Endothelial cell of umbilical vein (primary cell): Measurements from ENCODE around the gene RHBDD3. TPM values are rescaled to one million over a fixed set of nuclear protein-coding genes. Genes with fewer than 3 reads are reported as not detected.

Source experiments
- BruUV-seq: library from RNA; stranded (reverse); fragments of 400-500 nt; replicated peaks from 2 replicates; lab custom pipeline; 2021; lab: Mats Ljungman, UMichigan
- CTCF ChIA-PET: fragments of 300-600, 350-600 bp; sonication (Branson Sonifier 250); formaldehyde crosslinking; loops from one replicate; lab custom pipeline; 2021; ENCODE audit warnings: antibody characterized with exemption, inconsistent platforms; lab: Charles Lee
- POLR2A ChIA-PET: fragments of 300-600, 350-600 bp; sonication (Branson Sonifier 250); formaldehyde crosslinking; loops from one replicate; lab custom pipeline; 2021; ENCODE audit warnings: antibody characterized with exemption, inconsistent platforms; lab: Charles Lee
- DNase-seq: peaks from one replicate; pipeline ENCODE4 v3.0.0-alpha.2; 2011; ENCODE audit warnings: low read depth, low spot score
- FAIRE-seq: peaks from 2 replicates; lab custom pipeline; 2011; peaks lifted over from hg19 to GRCh38; lab: Jason Lieb, UNC
- H2AFZ ChIP-seq: 2 replicates; pipeline ENCODE4 v1.6.0; 2012; ENCODE audit warnings: low read depth, low read length, control low read depth, inconsistent platforms
- H3K27ac ChIP-seq: 2 replicates; pipeline ENCODE4 v1.5.1; 2011; ENCODE audit warnings: low read depth, mild to moderate bottlenecking, control low read depth, low read length, moderate library complexity; ENCODE audit not compliant: insufficient read depth
- H3K27me3 ChIP-seq, 2 experiments: 2 replicates each; pipeline versions ENCODE4 v1.6.0 to v1.6.1; 2011; ENCODE audit warnings: low read length in 2 of 2, mixed read lengths in 1 of 2; ENCODE audit not compliant: control insufficient read depth in 2 of 2, insufficient read depth in 2 of 2
- H3K36me3 ChIP-seq, 2 experiments: 2 replicates in 1 of 2; 3 replicates in 1 of 2; pipeline ENCODE4 v1.5.1; 2011; ENCODE audit warnings: low read length in 2 of 2, mild to moderate bottlenecking in 1 of 2, moderate library complexity in 1 of 2; ENCODE audit not compliant: control insufficient read depth in 2 of 2, insufficient read depth in 2 of 2; ENCODE audit errors: extremely low read depth in 1 of 2
- H3K4me1 ChIP-seq: 3 replicates; pipeline ENCODE4 v1.5.1; 2011; ENCODE audit warnings: mild to moderate bottlenecking, low read length; ENCODE audit not compliant: control insufficient read depth, insufficient read depth; ENCODE audit errors: extremely low read depth
- H3K4me2 ChIP-seq: 2 replicates; pipeline ENCODE4 v1.6.1; 2011; ENCODE audit warnings: low read length, control low read depth, mixed read lengths; ENCODE audit not compliant: insufficient read depth
- H3K4me3 ChIP-seq, 3 experiments: fragments of 200-600 bp in 1 of 3; sonication (generic), shearing (Covaris generic) in 1 of 3; replicated peaks in 1 of 3; 2 replicates each; pipeline ENCODE4 v1.5.1; 2011 to 2016; ENCODE audit warnings: control low read depth in 3 of 3, low read length in 3 of 3, mild to moderate bottlenecking in 2 of 3, inconsistent platforms in 1 of 3, low read depth in 1 of 3, moderate library complexity in 1 of 3; ENCODE audit not compliant: insufficient read depth in 1 of 3
- H3K79me2 ChIP-seq: 2 replicates; pipeline ENCODE4 v1.6.0; 2012; ENCODE audit warnings: low read length, inconsistent platforms; ENCODE audit not compliant: control insufficient read depth, insufficient read depth
- H3K9ac ChIP-seq: replicated peaks from 2 replicates; pipeline ENCODE3; 2011; ENCODE audit warnings: low read length, control low read depth; ENCODE audit not compliant: insufficient read depth; ENCODE audit errors: extremely low read depth
- H3K9me1 ChIP-seq: replicated peaks from 3 replicates; pipeline ENCODE4 v1.6.0; 2011; ENCODE audit warnings: mild to moderate bottlenecking, low read length; ENCODE audit not compliant: control insufficient read depth, insufficient read depth; ENCODE audit errors: extremely low read depth
- H3K9me3 ChIP-seq: replicated peaks from 2 replicates; pipeline ENCODE4 v1.5.1; 2012; ENCODE audit warnings: low read length, inconsistent platforms; ENCODE audit not compliant: control insufficient read depth, insufficient read depth
- H4K20me1 ChIP-seq: replicated peaks from 2 replicates; pipeline ENCODE3; 2011; ENCODE audit warnings: mild to moderate bottlenecking, low read length; ENCODE audit not compliant: control insufficient read depth, insufficient read depth; ENCODE audit errors: extremely low read depth
- EZH2 ChIP-seq: IDR thresholded peaks from 2 replicates; pipeline ENCODE4 v1.6.1; 2012; ENCODE audit warnings: borderline replicate concordance, low read depth, mild to moderate bottlenecking, moderate library complexity, low read length, inconsistent platforms; ENCODE audit not compliant: severe bottlenecking
- FOS ChIP-seq: IDR thresholded peaks from 2 replicates; pipeline ENCODE4 v1.6.1; 2011; ENCODE audit warnings: mild to moderate bottlenecking, low read length, moderate library complexity, borderline replicate concordance; ENCODE audit not compliant: insufficient read depth
- GATA2 ChIP-seq: IDR thresholded peaks from 2 replicates; pipeline ENCODE4 v1.7.0; 2011; ENCODE audit warnings: low read depth, mild to moderate bottlenecking, moderate library complexity, mixed read lengths, low read length; ENCODE audit not compliant: insufficient read length, insufficient read depth
- MAX ChIP-seq: IDR thresholded peaks from 2 replicates; pipeline ENCODE4 v1.6.1; 2011; ENCODE audit not compliant: insufficient read depth, insufficient read length
- POLR2A ChIP-seq: IDR thresholded peaks from 2 replicates; pipeline ENCODE4 v1.6.1; 2012; ENCODE audit warnings: low read depth, mild to moderate bottlenecking, control low read depth, low read length
- POLR2AphosphoS5 ChIP-seq: IDR thresholded peaks from 2 replicates; pipeline ENCODE4 v1.6.1; 2012; ENCODE audit warnings: low read depth, mild to moderate bottlenecking, control low read depth, low read length, moderate library complexity; ENCODE audit not compliant: insufficient read depth
- dilution Hi-C: fragments of 300-500 bp; cut with MboI; formaldehyde crosslinking; loops from one replicate; pipeline ENCODE4 v1.15.0; 2019; ENCODE audit warnings: low sequenced_read_pairs; ENCODE audit not compliant: extremely low pct_ligation_motif_present
- intact Hi-C: fragments of 100-400 bp; cut with micrococcal nuclease; formaldehyde crosslinking; loops from one replicate; pipeline ENCODE4 v1.10.0; 2022
- polyA plus RNA-seq, 4 experiments: library from polyadenylated mRNA; depleted of rRNA in 3 of 4; stranded (reverse) in 3 of 4; unstranded in 1 of 4; fragments of >200 nt; gene quantifications; 2 replicates each; pipeline versions ENCODE4 v1.2.1 to v1.2.3, GENCODE V29; 2011 to 2012; ENCODE audit warnings: missing spikeins in 1 of 4
- total RNA-seq: library from RNA; stranded (reverse); gene quantifications from 2 replicates; pipeline ENCODE4 v1.2.3, GENCODE V29; 2021
- TF ChIP-seq, protein P1 (sequence below), 2 donors: IDR thresholded peaks; 1 replicate in 1 of 2; 2 replicates in 1 of 2; pipeline ENCODE4 v1.5.1; 2011; ENCODE audit warnings: low read length in 2 of 2, mild to moderate bottlenecking in 2 of 2, moderate library complexity in 2 of 2, control low read depth in 1 of 2, inconsistent platforms in 1 of 2, low read depth in 1 of 2; ENCODE audit not compliant: insufficient read depth in 1 of 2; ENCODE audit errors: extremely low read depth in 1 of 2

The RHBDD3 gene
- total and polyA plus RNA-seq, 2 donors (not counting 3 experiments of a cell fraction or from before 2014, with no cell fraction given): 31.3 to 37.2 TPM

DNA sequence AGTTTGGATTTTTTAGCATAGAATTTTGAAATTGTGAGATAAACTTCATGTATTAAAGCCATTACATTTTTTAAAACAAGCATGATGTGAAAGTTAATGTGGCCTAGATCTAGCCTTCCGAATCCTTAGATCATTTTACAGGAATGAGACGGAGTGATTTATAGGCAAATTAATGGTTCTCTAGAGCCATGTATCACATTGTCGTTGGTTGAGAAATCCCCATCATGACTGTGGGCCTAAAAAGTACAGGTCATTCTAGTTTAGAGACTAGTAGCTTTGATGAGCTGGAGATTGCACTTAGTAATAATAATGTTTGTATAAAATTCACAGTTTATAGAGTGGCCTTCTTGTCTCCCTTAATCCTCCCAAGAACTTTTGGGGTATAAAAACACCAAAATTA, 7.4 kb upstream of the RHBDD3 start:
- Histone ChIP-seq H3K36me3 (peaks cover 32 to 62% of the 10 kb centered on the region in 2 experiments), H3K9me3 (no peaks in the 10 kb centered on the region), H3K9ac (no peak overlapping the region), H3K27me3 (no peaks in the 10 kb centered on the region), H3K9me1 (no peaks in the 10 kb centered on the region), H3K4me1 (peaks cover 17% of the 10 kb centered on the region), H3K79me2 (peaks cover 99% of the 10 kb centered on the region), H2AFZ (no peak overlapping the region), H3K4me2 (no peak overlapping the region), H4K20me1 (peaks cover 26% of the 10 kb centered on the region), H3K4me3 (no peak overlapping the region), H3K27ac (no peak overlapping the region)
- dilution Hi-C loops (no loop called here), intact Hi-C loops (no loop called here)
- no TSS peak for BruUV-seq
- DNase-seq (no peak), FAIRE-seq (no peak)
- TF ChIP-seq POLR2A (peak; percentile 20), POLR2AphosphoS5 (no peak), GATA2 (no peak)
- TF ChIP-seq, protein P1, sequence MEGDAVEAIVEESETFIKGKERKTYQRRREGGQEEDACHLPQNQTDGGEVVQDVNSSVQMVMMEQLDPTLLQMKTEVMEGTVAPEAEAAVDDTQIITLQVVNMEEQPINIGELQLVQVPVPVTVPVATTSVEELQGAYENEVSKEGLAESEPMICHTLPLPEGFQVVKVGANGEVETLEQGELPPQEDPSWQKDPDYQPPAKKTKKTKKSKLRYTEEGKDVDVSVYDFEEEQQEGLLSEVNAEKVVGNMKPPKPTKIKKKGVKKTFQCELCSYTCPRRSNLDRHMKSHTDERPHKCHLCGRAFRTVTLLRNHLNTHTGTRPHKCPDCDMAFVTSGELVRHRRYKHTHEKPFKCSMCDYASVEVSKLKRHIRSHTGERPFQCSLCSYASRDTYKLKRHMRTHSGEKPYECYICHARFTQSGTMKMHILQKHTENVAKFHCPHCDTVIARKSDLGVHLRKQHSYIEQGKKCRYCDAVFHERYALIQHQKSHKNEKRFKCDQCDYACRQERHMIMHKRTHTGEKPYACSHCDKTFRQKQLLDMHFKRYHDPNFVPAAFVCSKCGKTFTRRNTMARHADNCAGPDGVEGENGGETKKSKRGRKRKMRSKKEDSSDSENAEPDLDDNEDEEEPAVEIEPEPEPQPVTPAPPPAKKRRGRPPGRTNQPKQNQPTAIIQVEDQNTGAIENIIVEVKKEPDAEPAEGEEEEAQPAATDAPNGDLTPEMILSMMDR (IDR thresholded peaks at IDR 0.05; ENCODE audit: extremely low read depth in 1 of 2, insufficient read depth in 1 of 2, low read depth in 1 of 2, low read length in 2 of 2): no peak
- ChIA-PET CTCF (no interaction called here), POLR2A (interaction anchor here (0.7 kb wide), 1 partner anchor 29 kb away, joined by 5 read pairs; no protein-coding TSS in a partner anchor)

- CTCF ChIA-PET: no interaction called here
- peaks cover 16 to 54% of the 10 kb centered on the region in 2 experiments for H3K36me3 ChIP-seq
- intact Hi-C loops: no loop called here
- H3K4me1 ChIP-seq: peaks cover 24% of the 10 kb centered on the region
- dilution Hi-C loops: no loop called here
- H2AFZ ChIP-seq: no peak overlapping the region
- H4K20me1 ChIP-seq: peaks cover 23% of the 10 kb centered on the region
- no peaks in the 10 kb centered on the region for H3K27me3 ChIP-seq
- H3K27ac ChIP-seq: no peak overlapping the region
- H3K79me2 ChIP-seq: peaks cover 96% of the 10 kb centered on the region
- no peak for TF ChIP-seq GATA2
- TF ChIP-seq POLR2A: no peak
- TF ChIP-seq MAX: no peak
- TF ChIP-seq EZH2: no peak
- no peak for TF ChIP-seq FOS
- no peak overlapping the region for H3K4me3 ChIP-seq
- no peak overlapping the region for H3K4me2 ChIP-seq
- H3K9me3 ChIP-seq: no peaks in the 10 kb centered on the region
- FAIRE-seq (no peak), DNase-seq (no peak)
- no peak overlapping the region for H3K9ac ChIP-seq
- POLR2A ChIA-PET: no interaction called here
- no TSS peak for BruUV-seq
- H3K9me1 ChIP-seq: no peaks in the 10 kb centered on the region
Measured at GRCh38 chr22:29272624-29273023, 4.8 kb upstream of the RHBDD3 start.
